22Rv1 (cell line): ENCODE measurements around the gene SUPT5H.

Experiments used
- H3K27ac ChIP-seq: fragments of 450-650 bp; 2 replicates; pipeline ENCODE4 v1.5.1; 2017
- CTCF ChIP-seq: fragments of 450-650 bp; IDR thresholded peaks from 2 replicates; pipeline ENCODE4 v1.5.1; 2017; ENCODE audit warnings: mild to moderate bottlenecking
- ZFX ChIP-seq: fragments of 450-650 bp; IDR thresholded peaks from 2 replicates; pipeline ENCODE4 v1.6.1; 2017; ENCODE audit warnings: antibody characterized with exemption, borderline replicate concordance

The SUPT5H gene

GRCh38 chr19:39430675-39431593, 14.4 kb upstream of the SUPT5H start:
- H3K27ac ChIP-seq, result peak overlapping the region; percentile 40; the same call in 1 of the 2 replicates

GRCh38 chr19:39432677-39433025, 12.7 kb upstream of the SUPT5H start:
- no peak overlapping the region for H3K27ac ChIP-seq
- TF ChIP-seq ZFX (no peak), CTCF (no peak)

More at GRCh38 chr19:39430675-39431593, 14.4 kb upstream of the SUPT5H start:
- no peak for TF ChIP-seq ZFX
- no peak for TF ChIP-seq CTCF

- peak overlapping the region; percentile 85; the same call in 1 of the 2 replicates for H3K27ac ChIP-seq
- TF ChIP-seq ZFX, result no peak
- no peak for TF ChIP-seq CTCF
Measured at GRCh38 chr19:39433480-39434079, 11.8 kb upstream of the SUPT5H start.

- H3K27ac ChIP-seq, result peak overlapping the region; percentile 85
- TF ChIP-seq CTCF (no peak), ZFX (no peak)
Measured at GRCh38 chr19:39434123-39435076, 11.0 kb upstream of the SUPT5H start.

- H3K27ac ChIP-seq, result peak within 1 kb of the TSS; percentile 85
- TF ChIP-seq CTCF, result no peak
- no peak for TF ChIP-seq ZFX
Measured at GRCh38 chr19:39435499-39436349, 9.7 kb upstream of the SUPT5H start, which contains the start of gene RPS16. Gene RPS16, minus strand, starts transcription at chr19:39435949. Its CDS starts 54 bp downstream, at chr19:39435895.

- H3K27ac ChIP-seq, result peak overlapping the region; percentile 85
- TF ChIP-seq CTCF, result no peak
- no peak for TF ChIP-seq ZFX
Measured at GRCh38 chr19:39436350-39436716, 9.0 kb upstream of the SUPT5H start.
